HG02798 (cell line): Measurements from ENCODE around the gene XPO6.
"Not testable (repeated sequence)": the region's sequence is repeated elsewhere in the genome, so short reads cannot be mapped to it uniquely, and the experiment has no call there.

Source experiments
- ATAC-seq: cut with Tn5 transposase; IDR thresholded peaks from one replicate; pipeline ENCODE4 v1.9.1; 2021; ENCODE audit warnings: mild to moderate bottlenecking; ENCODE audit not compliant: unreplicated experiment, poor library complexity

Gene XPO6

GRCh38 chr16:28118637-28119036 is 93.1 kb downstream of the XPO6 start:
- ATAC-seq, result no peak

DNA sequence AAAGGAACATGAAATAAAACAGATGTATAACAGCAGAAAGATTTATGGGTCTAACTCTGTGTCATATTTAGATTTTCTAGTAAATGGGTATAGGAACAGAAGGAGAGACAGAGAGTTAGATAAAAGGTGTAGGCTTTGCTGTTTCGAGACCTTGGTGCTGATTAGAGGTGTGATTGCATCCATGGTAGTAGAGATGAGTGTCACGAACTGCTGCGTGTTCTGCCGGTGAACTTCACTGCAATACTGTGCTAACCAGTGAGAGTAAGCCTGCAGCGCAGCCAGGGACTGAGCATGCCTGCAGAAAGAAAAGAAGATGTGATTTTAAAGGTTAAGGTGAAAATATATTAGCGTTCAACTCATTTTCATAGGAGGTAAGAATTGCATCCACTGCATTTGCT is 94.6 kb downstream of the XPO6 start:
- no peak for ATAC-seq

GRCh38 chr16:28115866-28116265 is 95.9 kb downstream of the XPO6 start:
- ATAC-seq, result not testable (repeated sequence)

DNA sequence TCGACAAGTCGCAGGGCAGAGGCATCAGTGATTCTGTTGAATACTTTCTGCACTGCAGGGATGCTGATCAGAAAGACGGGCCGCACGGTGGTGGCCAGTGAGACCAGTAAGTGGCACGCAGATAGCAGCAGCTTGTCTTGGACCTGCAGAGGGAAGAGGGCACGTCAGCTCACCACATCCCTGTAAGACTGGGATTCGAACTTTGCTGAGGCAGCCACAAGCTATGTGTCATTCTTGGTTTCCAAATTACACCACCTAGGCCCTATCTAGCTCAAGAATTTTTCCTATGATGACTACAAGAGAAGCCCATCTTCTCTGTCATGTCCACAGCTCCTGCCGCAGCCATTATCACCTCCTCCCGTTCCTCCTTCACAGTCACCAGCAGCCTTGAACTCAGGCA is 98.9 kb downstream of the XPO6 start:
- no peak for ATAC-seq

DNA sequence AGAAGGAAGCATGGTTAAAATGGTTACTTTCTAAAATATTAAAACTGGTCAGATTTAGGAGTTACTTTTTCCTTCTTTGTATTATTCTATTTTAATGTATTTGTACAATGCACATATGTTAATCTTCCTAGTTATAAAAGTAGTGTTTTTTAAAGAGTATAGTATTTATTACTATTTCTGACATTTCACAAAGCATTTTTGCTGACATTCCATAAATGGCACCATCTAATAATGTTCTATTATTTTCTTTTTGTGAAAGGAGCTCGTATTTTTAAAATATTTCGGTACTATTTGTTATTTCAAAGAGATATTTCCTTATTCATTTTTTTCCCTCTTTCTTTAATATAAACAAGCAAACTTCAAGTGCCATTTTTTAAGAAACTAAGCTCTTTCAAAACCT is 100.8 kb downstream of the XPO6 start:
- no peak for ATAC-seq

DNA sequence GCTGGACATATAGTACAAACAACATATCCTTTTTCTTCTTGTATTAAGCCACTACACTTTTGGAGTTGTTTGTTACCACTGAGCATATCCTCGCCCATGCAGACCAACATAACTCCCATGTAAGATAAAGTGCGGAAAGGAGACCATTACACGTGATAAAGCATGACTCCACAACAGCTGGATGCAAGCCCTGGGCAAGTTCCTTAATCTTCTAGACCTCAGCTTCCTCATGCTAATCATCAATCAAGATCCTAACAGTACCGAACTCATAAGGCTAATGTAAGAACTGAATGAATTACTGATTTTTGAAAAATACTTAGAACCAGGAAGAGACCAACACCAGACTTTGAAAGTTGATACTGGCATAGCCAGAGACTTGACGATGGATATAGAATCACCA is 101.3 kb downstream of the XPO6 start:
- ATAC-seq, result no peak

- no peak for ATAC-seq
Observed at GRCh38 chr16:28110074-28110473, 101.7 kb downstream of the XPO6 start.

- no peak for ATAC-seq
Observed at GRCh38 chr16:28108590-28109247, 103.0 kb downstream of the XPO6 start.

- ATAC-seq, result no peak
Observed at GRCh38 chr16:28107232-28107631, 104.5 kb downstream of the XPO6 start.

GRCh38 chr16:28106467-28107215 is 105.1 kb downstream of the XPO6 start:
- ATAC-seq, result no peak

GRCh38 chr16:28105954-28106353 is 105.8 kb downstream of the XPO6 start:
- no peak for ATAC-seq

DNA sequence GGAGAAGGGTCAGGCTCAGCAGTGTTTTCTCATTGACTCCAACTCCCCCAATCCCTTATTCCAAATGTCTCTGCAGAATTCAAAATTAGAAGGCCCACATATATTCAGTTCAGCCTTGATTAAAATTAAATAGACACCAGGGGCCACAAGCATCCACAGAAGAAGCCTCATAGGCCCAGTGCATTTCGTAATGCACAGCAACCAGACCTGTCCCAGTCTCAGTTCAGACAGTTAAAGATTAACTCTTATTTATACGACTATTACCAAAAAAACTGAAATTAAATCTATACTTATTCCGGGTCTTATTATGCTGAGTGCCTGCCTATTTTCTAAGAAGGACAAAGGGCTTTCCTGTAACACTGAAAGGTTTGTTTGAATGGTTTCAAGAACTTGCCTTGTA is 106.5 kb downstream of the XPO6 start:
- ATAC-seq, result no peak

DNA sequence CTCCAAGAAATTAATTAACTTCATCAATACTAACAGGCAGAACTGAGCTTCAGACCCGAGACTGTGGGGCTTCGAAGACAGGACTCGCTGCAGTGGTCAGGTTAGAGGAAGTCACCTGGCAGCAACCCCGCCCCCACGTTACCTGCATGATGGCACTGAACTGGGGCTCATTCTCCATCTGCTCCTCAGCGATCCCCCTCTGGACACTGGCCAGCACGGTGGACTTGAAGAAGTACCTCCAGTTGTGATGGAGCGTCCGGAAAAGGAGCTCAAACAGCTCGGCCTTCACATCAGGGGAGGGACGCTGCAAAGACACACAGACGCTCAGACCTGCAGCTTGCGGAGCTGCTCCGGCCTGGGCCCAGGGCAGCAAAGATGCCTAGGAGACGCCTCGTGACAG is 107.4 kb downstream of the XPO6 start:
- no peak for ATAC-seq

GRCh38 chr16:28103516-28104170 is 108.1 kb downstream of the XPO6 start:
- ATAC-seq, result no peak

GRCh38 chr16:28101533-28101890 is 110.3 kb downstream of the XPO6 start:
- ATAC-seq, result no peak

GRCh38 chr16:28100810-28101532 is 110.8 kb downstream of the XPO6 start:
- no peak for ATAC-seq

DNA sequence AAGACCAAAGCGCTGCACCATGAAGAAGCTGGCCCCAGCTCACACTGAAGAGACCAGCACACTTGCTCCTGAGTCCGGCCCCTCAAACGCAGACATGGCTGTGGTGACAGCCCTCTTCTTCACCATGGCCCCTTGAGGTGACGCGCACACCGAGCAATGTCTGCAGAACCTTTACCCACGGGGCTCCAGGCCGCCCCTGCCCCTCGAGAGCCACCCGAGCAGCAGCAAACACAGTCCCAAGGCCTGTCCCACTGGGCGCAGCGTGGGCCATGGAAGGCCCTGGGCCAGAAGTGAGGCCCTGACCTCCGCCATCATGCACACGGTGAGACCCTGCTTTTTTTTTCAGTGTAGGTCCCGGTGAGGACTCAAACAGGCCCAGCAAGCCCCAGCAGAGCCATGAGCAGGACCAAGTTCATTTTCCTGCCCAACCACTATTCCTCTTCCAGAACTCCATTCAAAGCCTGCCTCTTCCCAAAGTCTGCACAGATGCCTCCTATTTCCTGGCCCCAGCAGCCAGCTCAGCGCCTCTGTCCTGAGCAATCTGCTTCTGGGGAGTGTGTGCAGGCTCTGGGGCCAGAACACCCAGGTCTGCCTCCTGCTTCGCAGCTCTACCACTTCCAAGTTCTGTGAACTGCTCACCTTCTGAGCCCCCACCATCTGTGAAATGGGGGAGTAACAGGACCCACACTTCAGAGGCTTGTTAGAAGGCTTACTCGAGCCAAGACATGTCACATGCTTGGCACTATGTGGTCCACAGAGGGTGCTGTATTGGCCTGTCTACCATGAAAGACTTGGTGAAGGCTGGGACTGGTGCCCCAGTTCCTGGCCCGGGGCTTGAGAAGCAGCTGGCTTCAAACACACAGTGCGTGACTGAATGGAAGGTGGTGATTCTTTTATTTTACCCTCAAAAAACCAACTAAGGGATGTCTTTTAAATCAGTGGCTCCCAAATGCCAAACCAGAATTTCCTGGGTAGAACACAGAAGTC is 112.5 kb downstream of the XPO6 start:
- no peak for ATAC-seq

- no peak for ATAC-seq
Observed at GRCh38 chr16:28098171-28098958, 113.4 kb downstream of the XPO6 start.
